CD4-positive, alpha-beta T cell treated with Interferon gamma for 1 hour (primary cell): ENCODE measurements around the gene CCDC40.

Experiments used
- DNase-seq: peaks from one replicate; pipeline ENCODE4 v3.0.0-alpha.2; 2020

Gene CCDC40

GRCh38 chr17:80118601-80119270, 82.3 kb downstream of the CCDC40 start:
- DNase-seq, result no peak

DNA sequence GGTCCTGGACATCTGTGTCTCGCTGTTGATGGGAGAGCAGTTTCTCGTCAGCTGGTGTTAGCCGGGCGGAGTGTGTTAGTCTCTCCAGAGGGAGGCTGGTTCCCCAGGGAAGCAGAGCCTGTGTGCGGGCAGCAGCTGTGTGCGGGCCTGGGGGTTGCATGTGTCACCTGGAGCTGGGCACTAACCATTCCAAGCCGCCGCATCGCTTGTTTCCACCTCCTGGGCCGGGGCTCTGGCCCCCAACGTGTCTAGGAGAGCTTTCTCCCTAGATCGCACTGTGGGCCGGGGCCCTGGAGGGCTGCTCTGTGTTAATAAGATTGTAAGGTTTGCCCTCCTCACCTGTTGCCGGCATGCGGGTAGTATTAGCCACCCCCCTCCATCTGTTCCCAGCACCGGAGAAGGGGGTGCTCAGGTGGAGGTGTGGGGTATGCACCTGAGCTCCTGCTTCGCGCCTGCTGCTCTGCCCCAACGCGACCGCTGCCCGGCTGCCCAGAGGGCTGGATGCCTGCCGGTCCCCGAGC, 82.9 kb downstream of the CCDC40 start:
- DNase-seq, result no peak

DNA sequence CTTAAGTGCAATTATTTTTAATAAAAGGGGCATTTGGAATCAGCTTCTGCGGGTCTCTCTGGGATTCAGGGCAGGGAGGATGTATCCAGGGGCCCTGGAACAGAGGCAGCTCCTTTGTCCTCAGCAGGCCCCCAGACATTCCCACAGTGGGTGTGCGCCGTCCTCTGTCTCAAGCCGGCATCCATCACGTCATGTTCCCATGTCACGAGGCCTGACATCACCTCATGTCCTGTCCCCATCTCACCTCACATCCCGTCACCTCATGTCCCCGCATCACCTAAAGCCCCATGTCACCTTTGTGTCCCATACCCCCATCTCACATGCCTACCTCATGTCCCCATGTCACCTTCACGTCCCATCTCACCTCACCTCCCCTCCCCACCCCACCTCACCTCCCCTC, 83.4 kb downstream of the CCDC40 start:
- no peak for DNase-seq

GRCh38 chr17:80122026-80122575, 85.7 kb downstream of the CCDC40 start:
- DNase-seq, result no peak

DNA sequence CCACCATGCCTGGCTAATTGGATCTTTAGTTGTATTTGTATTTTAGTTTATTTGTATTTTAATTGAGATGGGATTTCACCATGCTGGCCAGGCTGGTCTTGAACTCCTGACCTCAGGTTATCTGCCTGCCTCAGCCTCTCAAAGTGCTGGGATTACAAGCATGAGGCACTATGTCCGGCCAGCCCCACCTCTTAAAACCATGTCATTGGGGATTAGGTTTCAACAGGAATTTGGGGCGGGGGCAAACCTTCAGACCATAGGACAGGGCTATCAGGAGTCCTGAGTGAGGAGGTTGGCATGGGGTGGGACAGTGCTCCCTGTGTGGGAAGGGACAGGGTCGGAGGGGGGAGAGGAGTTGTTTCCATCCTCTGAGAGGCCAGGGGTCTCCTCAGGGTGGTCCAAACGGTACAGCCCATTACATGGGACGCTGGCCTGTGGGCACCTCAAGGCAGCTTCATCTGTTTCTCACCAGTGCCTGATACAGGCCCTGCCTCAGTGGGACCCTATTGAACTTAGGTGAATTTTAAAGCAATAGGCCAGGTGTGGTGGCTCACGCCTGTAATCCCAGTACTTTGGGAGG, 86.6 kb downstream of the CCDC40 start:
- no peak for DNase-seq

DNA sequence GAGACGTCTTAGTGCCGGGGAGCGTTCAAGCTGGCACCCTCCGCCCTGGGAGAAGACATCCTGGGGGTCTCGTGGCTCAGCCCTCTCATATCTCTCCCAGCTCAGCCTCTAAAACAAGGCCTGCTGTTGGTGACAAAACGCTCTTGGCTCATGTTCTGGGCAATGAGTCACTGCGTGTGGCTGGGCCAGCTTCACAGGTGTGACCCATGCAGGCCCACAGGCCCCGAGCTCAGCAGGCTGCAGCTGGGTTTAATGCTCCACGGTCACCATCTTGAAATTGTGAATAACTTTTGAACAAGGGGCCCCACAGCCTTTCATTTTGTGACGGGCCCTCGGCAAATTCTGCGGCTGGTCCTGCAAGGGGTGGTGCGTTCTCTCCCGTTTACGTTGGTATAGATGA, 87.3 kb downstream of the CCDC40 start:
- no peak for DNase-seq

- DNase-seq, result no peak
Measured at GRCh38 chr17:80124351-80124981, 88.0 kb downstream of the CCDC40 start.

GRCh38 chr17:80125656-80126448, 89.4 kb downstream of the CCDC40 start:
- no peak for DNase-seq

GRCh38 chr17:80126449-80126715, 89.9 kb downstream of the CCDC40 start:
- no peak for DNase-seq

DNA sequence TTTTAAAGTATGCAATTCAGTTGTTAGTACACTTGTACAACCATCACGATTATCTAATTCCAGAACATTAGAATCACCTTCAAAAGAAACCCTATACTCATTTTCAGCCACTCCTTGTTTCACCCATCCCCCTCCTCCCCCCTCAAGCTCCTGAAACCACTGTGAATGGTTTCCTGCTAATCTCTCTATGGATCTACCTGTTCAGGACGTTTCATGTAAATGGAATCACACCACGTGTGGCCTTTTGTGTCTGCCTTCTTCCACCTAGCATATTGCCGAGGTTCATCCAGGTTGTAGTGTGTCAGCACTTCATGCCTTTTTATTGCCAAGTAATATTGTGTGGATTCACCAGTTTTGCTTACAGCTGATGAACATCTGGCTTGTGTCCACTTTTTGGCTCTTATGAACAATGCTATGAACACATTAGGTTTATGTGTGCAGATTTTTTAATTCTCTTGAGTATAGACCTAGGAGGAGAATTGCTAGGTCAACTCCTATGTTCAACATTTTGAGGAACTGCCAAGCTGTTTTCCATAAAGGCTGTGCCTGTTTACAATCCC, 92.6 kb downstream of the CCDC40 start:
- no peak for DNase-seq

- no peak for DNase-seq
Measured at GRCh38 chr17:80130992-80131391, 94.5 kb downstream of the CCDC40 start.

GRCh38 chr17:80132906-80133625, 96.6 kb downstream of the CCDC40 start:
- DNase-seq, result no peak

DNA sequence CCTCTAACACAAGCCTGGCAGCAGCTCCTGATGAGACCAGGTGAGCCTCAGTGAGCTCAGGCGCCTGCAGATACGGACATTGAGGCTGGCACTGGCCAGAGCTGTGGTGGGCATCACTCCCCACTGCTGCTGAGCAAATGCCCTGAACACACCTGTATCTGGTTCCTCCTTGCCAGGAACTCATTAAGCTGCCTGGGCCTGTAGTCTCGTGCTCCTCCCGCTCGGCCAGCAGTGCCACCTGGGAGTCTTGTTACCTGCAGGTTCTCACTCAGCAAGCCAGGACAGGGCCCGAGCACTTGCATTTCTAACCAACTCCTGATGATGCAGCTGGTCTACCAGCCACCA, 97.2 kb downstream of the CCDC40 start:
- no peak for DNase-seq

GRCh38 chr17:80137131-80137530, 100.7 kb downstream of the CCDC40 start:
- DNase-seq, result no peak

DNA sequence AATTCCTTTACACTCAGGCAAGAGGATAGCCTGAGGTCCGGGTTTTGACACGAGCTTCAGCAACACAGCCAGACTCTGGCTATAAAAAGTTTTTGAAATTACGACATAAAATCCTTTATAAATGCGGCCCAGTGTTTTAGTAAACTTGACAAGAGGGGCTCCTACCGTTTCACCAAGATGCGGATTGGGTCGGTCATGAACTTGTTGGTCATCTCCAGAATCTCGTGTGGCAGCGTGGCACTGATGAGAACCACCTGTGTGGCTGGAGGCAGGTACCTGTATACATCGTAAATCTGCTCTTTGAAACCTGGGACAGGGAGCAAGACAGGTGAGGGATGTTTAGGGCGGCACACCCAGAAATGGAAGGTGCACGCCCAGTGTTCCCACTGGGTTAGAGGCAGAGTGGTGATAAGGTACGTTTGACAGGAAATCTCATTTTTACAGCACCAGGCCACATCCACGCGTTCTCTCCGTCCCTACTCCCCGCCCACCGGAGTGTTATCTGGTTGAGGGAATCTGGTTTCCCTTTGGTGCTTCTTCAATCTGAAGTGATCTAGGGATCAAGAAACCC, 102.5 kb downstream of the CCDC40 start:
- DNase-seq, result no peak

DNA sequence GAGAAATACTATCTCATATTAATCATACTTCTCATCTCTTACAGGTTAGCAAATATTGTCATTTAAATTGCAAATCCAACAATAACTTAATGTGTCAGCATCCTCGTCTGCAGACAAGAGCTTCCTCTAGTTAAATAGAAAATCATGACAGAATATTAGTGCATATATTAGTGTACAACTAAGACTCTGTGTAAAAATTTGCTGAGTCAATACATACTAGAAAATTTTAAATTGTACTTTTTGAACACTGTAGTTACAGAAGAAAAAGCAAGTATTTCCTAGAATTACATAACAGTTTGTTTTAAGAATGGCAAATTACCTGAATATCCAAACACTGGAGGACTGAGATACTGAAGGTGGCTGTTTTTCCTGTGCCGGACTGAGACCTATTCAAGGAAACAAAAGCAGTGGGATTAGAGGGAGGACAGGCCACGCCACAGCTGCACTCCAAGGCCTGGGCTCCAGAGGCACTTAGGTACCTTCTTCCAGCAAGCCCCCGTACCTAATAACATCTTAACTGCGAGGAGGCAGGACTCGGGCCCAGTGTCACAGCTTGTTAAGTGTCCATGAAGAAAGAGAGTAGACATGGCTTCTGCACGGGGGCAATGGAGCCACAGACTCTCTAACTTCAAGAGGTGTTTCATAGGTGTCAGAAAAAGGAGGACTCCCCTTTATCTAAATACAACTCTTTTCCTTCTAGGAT, 105.2 kb downstream of the CCDC40 start:
- DNase-seq, result no peak

- no peak for DNase-seq
Measured at GRCh38 chr17:80142929-80143328, 106.5 kb downstream of the CCDC40 start.

DNA sequence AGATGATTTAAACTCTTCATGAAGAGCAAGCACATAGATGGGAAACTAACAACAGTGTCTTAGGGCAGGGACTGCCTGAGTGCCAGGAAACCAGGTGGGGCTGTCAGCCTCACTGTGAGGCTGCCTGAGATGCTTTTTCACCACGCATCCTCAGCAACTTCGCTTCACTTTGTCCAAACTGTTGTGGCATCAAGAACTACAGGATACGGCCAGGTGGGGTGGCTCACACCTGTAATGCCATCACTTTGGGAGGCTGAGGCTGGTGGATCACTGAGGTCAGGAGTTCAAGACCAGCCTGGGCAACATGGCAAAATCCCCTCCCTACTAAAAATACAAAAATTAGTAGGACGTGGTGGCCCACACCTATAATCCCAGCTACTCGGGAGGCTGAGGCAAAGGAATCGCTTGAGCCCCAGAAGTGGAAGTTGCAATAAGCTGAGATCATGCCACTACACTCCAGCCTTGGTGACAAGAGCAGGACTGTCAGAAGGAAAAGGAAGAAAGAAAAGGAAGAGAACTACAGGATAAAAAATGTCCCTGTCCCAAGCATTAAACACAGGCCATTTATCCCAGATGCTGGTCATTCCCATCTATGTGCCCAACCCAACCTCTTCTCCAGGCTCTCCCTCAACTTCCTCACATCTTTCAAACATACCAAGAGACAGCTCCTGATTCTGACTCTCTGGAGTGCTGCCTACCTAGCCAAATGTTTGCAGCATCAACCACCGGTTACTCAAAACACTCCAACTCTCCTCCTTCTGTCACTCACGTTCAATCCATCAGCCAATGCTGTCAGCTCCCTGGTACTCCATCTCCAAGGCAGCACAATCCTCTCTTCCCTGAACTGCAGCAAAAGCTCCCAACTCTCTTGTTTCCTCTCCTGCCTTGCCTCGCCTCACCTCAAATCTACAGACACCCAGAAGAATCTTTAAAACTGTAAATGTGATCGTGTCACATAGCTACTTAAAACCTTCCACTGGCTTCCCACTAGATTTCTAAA, 108.9 kb downstream of the CCDC40 start:
- DNase-seq, result no peak

- DNase-seq, result no peak
Measured at GRCh38 chr17:80146121-80147034, 109.9 kb downstream of the CCDC40 start.
